GM13977 (cell line): ENCODE measurements around the gene CCDC137.

Source experiments
- DNase-seq: peaks from one replicate; pipeline ENCODE4 v3.0.0; 2012; ENCODE audit warnings: low spot score
- in situ Hi-C: fragments of 300-500 bp; cut with MboI; formaldehyde crosslinking; loops from one replicate; pipeline ENCODE4 v1.12.0; 2022; ENCODE audit warnings: low sequenced_read_pairs, low pct_unique_long_range_greater_than_20kb, mixed read lengths, inconsistent platforms; ENCODE audit not compliant: unreplicated experiment
- TF ChIP-seq, protein P1 (sequence below): IDR thresholded peaks from 2 replicates; pipeline ENCODE4 v1.5.1; 2012; ENCODE audit warnings: mild to moderate bottlenecking, control low read depth; ENCODE audit not compliant: insufficient read depth; ENCODE audit errors: extremely low read depth, missing control alignments

The CCDC137 gene

DNA sequence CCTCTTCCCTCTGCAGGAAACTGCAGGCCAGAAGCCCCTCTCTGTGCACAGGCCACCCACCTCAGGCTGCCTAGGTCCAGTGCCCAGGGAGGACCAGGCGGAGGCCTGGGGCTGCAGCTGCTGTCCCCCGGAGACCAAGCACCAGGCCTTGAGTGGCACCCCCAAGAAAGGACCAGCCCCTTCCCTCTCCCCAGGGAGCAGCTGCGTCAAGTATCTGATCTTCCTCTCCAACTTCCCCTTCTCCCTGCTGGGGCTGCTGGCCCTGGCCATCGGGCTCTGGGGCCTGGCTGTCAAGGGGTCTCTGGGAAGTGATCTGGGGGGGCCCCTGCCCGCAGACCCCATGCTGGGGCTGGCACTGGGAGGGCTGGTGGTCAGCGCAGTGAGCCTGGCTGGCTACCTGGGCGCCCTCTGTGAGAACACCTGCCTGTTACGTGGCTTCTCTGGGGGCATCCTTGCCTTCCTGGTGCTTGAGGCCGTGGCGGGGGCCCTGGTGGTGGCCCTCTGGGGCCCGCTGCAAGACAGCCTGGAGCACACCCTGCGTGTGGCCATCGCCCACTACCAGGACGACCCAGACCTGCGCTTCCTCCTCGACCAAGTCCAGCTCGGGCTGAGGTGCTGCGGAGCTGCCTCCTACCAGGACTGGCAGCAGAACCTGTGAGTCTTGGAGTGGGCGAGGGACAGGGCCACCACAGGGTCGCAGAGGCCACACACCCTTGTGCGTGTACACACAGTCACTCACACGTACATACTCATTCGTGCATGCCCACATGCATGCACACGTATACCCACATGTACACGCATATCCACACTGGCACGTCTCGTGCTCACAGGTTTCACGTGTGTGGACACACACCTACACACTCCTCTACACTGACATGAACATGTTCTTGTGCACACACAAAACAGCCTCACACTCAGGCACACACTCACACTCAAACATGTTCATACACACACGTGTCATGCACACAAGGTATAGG is 21.3 kb upstream of the CCDC137 start:
- TF ChIP-seq, protein P1, sequence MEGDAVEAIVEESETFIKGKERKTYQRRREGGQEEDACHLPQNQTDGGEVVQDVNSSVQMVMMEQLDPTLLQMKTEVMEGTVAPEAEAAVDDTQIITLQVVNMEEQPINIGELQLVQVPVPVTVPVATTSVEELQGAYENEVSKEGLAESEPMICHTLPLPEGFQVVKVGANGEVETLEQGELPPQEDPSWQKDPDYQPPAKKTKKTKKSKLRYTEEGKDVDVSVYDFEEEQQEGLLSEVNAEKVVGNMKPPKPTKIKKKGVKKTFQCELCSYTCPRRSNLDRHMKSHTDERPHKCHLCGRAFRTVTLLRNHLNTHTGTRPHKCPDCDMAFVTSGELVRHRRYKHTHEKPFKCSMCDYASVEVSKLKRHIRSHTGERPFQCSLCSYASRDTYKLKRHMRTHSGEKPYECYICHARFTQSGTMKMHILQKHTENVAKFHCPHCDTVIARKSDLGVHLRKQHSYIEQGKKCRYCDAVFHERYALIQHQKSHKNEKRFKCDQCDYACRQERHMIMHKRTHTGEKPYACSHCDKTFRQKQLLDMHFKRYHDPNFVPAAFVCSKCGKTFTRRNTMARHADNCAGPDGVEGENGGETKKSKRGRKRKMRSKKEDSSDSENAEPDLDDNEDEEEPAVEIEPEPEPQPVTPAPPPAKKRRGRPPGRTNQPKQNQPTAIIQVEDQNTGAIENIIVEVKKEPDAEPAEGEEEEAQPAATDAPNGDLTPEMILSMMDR: no peak
- in situ Hi-C loops: no loop called here
- no peak for DNase-seq

DNA sequence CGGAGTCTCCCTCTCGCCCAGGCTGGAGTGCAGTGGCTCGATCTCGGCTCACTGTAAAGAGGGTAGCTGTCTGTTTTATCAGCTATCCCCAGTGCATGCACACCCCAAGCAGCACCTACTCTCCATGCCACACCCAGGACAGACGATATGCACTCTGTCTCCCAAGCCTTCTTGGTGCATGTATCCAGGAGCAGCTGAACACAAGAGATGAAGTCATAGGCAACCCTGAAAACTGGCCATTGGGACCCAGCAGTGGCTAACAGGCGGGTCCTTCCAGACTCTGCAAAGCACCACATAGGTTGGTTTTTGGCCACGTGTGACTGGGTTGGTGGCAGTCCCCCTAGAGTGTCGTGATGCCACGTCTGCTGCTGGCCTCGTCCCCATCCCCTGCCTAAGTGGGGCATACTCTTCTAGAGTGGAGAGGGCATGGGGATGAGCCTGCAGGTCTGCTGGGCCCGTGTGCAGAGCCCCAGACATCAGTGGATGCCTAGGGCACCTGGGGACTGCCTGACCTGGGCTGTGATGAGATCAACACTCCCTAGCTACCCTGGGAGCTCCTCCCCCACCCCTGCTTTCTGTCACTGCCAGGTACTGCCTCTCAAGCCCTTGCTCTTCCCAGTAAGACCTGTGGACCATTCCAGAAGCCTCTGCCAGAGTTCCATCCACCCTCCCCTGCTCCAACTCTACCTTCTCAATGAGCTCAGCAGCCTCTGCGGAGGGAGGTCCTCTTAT is 19.5 kb upstream of the CCDC137 start:
- TF ChIP-seq, protein P1: no peak
- no peak for DNase-seq
- in situ Hi-C loops: no loop called here

DNA sequence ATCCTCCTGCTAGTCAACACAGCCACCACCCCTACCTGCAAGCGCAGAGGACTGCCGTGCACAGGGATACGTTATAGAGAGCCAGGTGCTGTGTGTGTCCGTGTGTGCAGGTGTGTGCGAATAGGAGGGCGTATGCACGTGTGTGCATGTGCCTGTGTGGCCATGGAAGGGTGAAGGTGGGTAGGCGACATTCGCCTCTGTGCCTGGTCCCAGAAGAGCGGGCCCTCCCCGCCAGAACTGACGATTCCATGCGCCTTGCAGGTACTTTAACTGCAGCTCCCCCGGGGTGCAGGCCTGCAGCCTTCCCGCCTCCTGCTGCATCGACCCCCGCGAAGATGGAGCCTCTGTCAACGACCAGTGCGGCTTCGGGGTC is 18.9 kb upstream of the CCDC137 start:
- TF ChIP-seq, protein P1: no peak
- in situ Hi-C loops: no loop called here
- DNase-seq: no peak

DNA sequence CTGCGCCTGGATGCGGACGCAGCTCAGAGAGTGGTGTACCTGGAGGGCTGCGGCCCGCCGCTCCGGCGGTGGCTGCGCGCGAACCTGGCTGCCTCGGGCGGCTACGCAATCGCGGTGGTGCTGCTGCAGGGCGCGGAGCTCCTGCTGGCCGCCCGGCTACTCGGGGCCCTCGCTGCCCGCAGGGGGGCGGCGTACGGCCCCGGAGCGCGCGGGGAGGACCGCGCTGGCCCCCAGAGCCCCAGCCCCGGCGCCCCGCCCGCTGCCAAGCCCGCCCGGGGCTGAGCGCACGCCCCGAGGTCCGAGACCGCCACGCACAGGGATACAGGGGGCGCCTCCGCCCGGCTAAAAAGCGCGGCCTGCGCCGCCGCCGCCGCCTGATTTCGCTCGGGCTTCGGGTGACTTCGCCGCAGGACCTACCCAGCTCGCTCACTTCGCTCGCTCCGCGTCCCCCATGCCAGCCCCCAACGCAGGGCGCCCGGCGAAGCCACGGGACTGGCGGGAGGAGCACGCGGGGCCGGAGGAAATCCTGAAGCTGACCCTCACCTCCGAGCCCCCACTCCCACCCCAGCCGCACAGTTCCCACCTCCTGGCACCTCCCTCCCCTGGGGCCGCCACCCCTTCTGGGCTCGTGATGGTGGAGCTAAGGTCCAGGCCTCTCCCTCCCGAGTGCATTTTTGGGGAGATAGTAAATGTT is 18.4 kb upstream of the CCDC137 start:
- DNase-seq: no peak
- TF ChIP-seq, protein P1: no peak
- in situ Hi-C loops: no loop called here

DNA sequence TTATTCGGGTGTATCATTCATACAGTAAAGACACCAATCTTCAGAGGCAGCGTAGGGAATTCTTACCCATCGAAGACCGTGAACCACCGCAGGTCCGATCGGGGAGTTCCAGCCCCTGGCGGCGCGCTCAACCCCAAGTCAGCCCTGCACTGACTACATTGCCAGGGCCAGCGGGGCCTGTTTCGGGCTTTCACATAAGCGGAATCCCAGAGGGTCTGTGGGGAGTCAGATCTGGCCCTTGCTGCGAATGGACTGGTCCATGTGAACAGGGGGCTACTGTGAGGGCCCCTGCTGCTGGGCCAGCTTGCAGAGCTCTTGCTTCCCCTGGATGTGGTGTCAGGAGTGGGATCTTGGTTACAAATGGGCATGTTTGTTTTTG is 17.8 kb upstream of the CCDC137 start:
- in situ Hi-C loops: no loop called here
- DNase-seq: no peak
- TF ChIP-seq, protein P1: no peak

DNA sequence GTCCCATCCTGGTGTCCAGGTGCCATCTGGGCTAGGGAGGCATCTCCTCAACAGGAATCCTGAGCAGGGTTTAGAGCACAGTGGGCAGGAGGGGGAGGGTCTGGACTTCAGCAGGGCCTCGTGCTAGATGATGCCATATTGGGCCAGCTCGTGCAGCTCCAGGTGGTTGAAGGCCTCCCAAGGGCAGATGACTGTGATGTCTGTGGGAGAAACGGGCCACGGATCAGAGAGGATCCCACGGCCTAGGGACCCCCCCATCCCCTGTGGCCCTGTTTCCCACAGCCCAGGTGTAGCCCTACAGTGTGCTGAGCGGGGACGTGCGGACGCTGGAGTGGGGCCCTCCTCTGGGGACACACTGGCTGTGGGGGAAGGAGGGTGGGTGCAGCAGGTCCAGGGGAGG is 15.6 kb upstream of the CCDC137 start:
- no peak for DNase-seq
- in situ Hi-C loops: no loop called here
- TF ChIP-seq, protein P1: no peak
